SK-N-MC (cell line): ENCODE measurements around the gene KDM5B.

Experiments used
- EZH2 ChIP-seq: fragments of 200-600 bp; sonication (generic); IDR thresholded peaks from one replicate; pipeline ENCODE4 v1.6.1; 2017; ENCODE audit warnings: antibody characterized with exemption
- FOXP2 ChIP-seq: optimal IDR thresholded peaks from 2 replicates; pipeline ENCODE3; 2011; ENCODE audit warnings: mild to moderate bottlenecking, moderate library complexity; ENCODE audit not compliant: insufficient read depth; ENCODE audit errors: extremely low read length, control extremely low read depth
- POLR2AphosphoS5 ChIP-seq: IDR thresholded peaks from 2 replicates; pipeline ENCODE4 v1.6.1; 2012; ENCODE audit warnings: mild to moderate bottlenecking, low read depth, low read length, borderline replicate concordance

- TF ChIP-seq POLR2AphosphoS5 (no peak), EZH2 (no peak), FOXP2 (no peak)
Observed at GRCh38 chr1:202708456-202709275, 99.6 kb downstream of the KDM5B start.
